H9 (cell line): ENCODE results near the gene HAO1. TPM values are rescaled to one million over a fixed set of nuclear protein-coding genes. Genes with fewer than 3 reads are reported as not detected.

Source experiments
- DNase-seq: peaks from one replicate; pipeline ENCODE4 v3.0.0-alpha.2; 2017
- H2AFZ ChIP-seq: one replicate; pipeline ENCODE4 v1.6.1; 2013; ENCODE audit warnings: mild to moderate bottlenecking, low read length, control low read depth, moderate library complexity
- H2AK5ac ChIP-seq: 2 replicates; pipeline ENCODE4 v1.6.1; 2013; ENCODE audit warnings: low read length, control low read depth, mixed read lengths; ENCODE audit not compliant: insufficient read length
- H2BK120ac ChIP-seq: one replicate; pipeline ENCODE4 v1.6.1; 2013; ENCODE audit warnings: low read depth, mild to moderate bottlenecking, low read length, control low read depth, inconsistent platforms; ENCODE audit not compliant: poor library complexity, severe bottlenecking
- H2BK12ac ChIP-seq: 2 replicates; pipeline ENCODE4 v1.6.1; 2013; ENCODE audit warnings: low read length, control low read depth, mixed read lengths, low read depth; ENCODE audit not compliant: insufficient read length
- H2BK15ac ChIP-seq: 2 replicates; pipeline ENCODE4 v1.6.1; 2013; ENCODE audit warnings: low read depth, low read length, control low read depth
- H2BK20ac ChIP-seq: one replicate; pipeline ENCODE4 v1.6.1; 2013; ENCODE audit warnings: low read depth, mild to moderate bottlenecking, low read length, control low read depth, inconsistent platforms; ENCODE audit not compliant: poor library complexity, severe bottlenecking
- H2BK5ac ChIP-seq: 2 replicates; pipeline ENCODE4 v1.6.1; 2013; ENCODE audit warnings: low read length, control low read depth, mixed read lengths; ENCODE audit not compliant: insufficient read length
- H3K14ac ChIP-seq: 2 replicates; pipeline ENCODE4 v1.6.1; 2013; ENCODE audit warnings: low read length, control low read depth; ENCODE audit not compliant: insufficient read depth
- H3K18ac ChIP-seq: 2 replicates; pipeline ENCODE4 v1.6.1; 2013; ENCODE audit warnings: low read depth, mild to moderate bottlenecking, mixed read lengths, low read length, control low read depth; ENCODE audit not compliant: insufficient read length
- H3K23ac ChIP-seq: 2 replicates; pipeline ENCODE4 v1.6.1; 2013; ENCODE audit warnings: low read length, control low read depth, mixed read lengths, low read depth; ENCODE audit not compliant: insufficient read length
- H3K23me2 ChIP-seq: 2 replicates; pipeline ENCODE4 v1.6.1; 2013; ENCODE audit warnings: low read depth, mild to moderate bottlenecking, mixed read lengths, low read length, control low read depth; ENCODE audit not compliant: insufficient read length, poor library complexity, severe bottlenecking
- H3K27ac ChIP-seq: 2 replicates; pipeline ENCODE4 v1.5.1; 2013; ENCODE audit warnings: low read length, control low read depth, mixed read lengths, low read depth; ENCODE audit not compliant: insufficient read length
- H3K27me3 ChIP-seq: 2 replicates; pipeline ENCODE4 v1.6.1; 2013; ENCODE audit warnings: low read length, control low read depth, inconsistent platforms; ENCODE audit not compliant: insufficient read depth
- H3K4ac ChIP-seq: 2 replicates; pipeline ENCODE4 v1.6.1; 2013; ENCODE audit warnings: low read depth, mild to moderate bottlenecking, control low read depth, inconsistent platforms, low read length, moderate library complexity
- H3K4me1 ChIP-seq: 2 replicates; pipeline ENCODE4 v1.6.1; 2013; ENCODE audit warnings: low read length, control low read depth, inconsistent platforms; ENCODE audit not compliant: insufficient read depth
- H3K4me2 ChIP-seq: 2 replicates; pipeline ENCODE4 v1.6.1; 2013; ENCODE audit warnings: low read length, control low read depth, mixed read lengths; ENCODE audit not compliant: insufficient read length, insufficient read depth
- H3K56ac ChIP-seq: 2 replicates; pipeline ENCODE4 v1.6.1; 2013; ENCODE audit warnings: low read depth, mild to moderate bottlenecking, mixed read lengths, low read length, control low read depth; ENCODE audit not compliant: insufficient read length
- H3K79me1 ChIP-seq: 2 replicates; pipeline ENCODE4 v1.6.1; 2013; ENCODE audit warnings: low read depth, mild to moderate bottlenecking, moderate library complexity, low read length, control low read depth, inconsistent platforms; ENCODE audit not compliant: insufficient read depth, poor library complexity, severe bottlenecking
- H3K79me2 ChIP-seq: 2 replicates; pipeline ENCODE4 v1.6.1; 2013; ENCODE audit warnings: low read length, control low read depth, inconsistent platforms; ENCODE audit not compliant: insufficient read depth
- H3K9ac ChIP-seq: 2 replicates; pipeline ENCODE4 v1.6.1; 2013; ENCODE audit warnings: low read length, control low read depth, mixed read lengths; ENCODE audit not compliant: insufficient read length; ENCODE audit errors: extremely low read depth
- H3K9me3 ChIP-seq: one replicate; pipeline ENCODE4 v1.6.1; 2013; ENCODE audit warnings: low read depth, low read length, inconsistent platforms; ENCODE audit not compliant: control insufficient read depth
- H3T11ph ChIP-seq: one replicate; pipeline ENCODE4 v1.6.1; 2013; ENCODE audit warnings: mild to moderate bottlenecking, low read length, control low read depth, inconsistent platforms
- H4K20me1 ChIP-seq: one replicate; pipeline ENCODE4 v1.6.1; 2013; ENCODE audit not compliant: control insufficient read depth, insufficient read length, insufficient read depth
- H4K5ac ChIP-seq: 2 replicates; pipeline ENCODE4 v1.6.1; 2013; ENCODE audit warnings: low read depth, mild to moderate bottlenecking, mixed read lengths, low read length, control low read depth; ENCODE audit not compliant: insufficient read length
- H4K8ac ChIP-seq: replicated peaks from 2 replicates; pipeline ENCODE4 v1.6.1; 2013; ENCODE audit warnings: low read length, control low read depth, mixed read lengths, low read depth; ENCODE audit not compliant: insufficient read length
- H4K91ac ChIP-seq: 2 replicates; pipeline ENCODE4 v1.6.1; 2013; ENCODE audit warnings: low read depth, mild to moderate bottlenecking, moderate library complexity, mixed read lengths, low read length, control low read depth; ENCODE audit not compliant: insufficient read length
- H3K27ac Mint-ChIP-seq, 3 experiments: 2 replicates in 2 of 3; 3 replicates in 1 of 3; pipeline ENCODE4 v1.8.0; 2020 to 2021; ENCODE audit warnings: mixed read lengths in 3 of 3, mild to moderate bottlenecking in 1 of 3, moderate library complexity in 1 of 3
- H3K27me3 Mint-ChIP-seq: 2 replicates; pipeline ENCODE4 v1.8.0; 2021; ENCODE audit warnings: low read depth, mild to moderate bottlenecking, moderate library complexity, mixed read lengths
- H3K36me3 Mint-ChIP-seq, 3 experiments: 2 replicates in 2 of 3; 3 replicates in 1 of 3; pipeline ENCODE4 v1.8.0; 2020 to 2021; ENCODE audit warnings: low read depth in 3 of 3, mixed read lengths in 3 of 3; ENCODE audit not compliant: insufficient read depth in 1 of 3
- H3K4me1 Mint-ChIP-seq, 2 experiments: 2 replicates each; pipeline ENCODE4 v1.8.0; 2020; ENCODE audit warnings: mixed read lengths in 2 of 2
- H3K4me3 Mint-ChIP-seq, 2 experiments: 2 replicates in 1 of 2; 3 replicates in 1 of 2; pipeline ENCODE4 v1.8.0; 2020 to 2021; ENCODE audit warnings: mild to moderate bottlenecking in 2 of 2, mixed read lengths in 2 of 2, moderate library complexity in 1 of 2
- H3K9me3 Mint-ChIP-seq, 2 experiments: 2 replicates in 1 of 2; 3 replicates in 1 of 2; pipeline ENCODE4 v1.8.0; 2020; ENCODE audit warnings: mild to moderate bottlenecking in 2 of 2, mixed read lengths in 2 of 2, moderate library complexity in 1 of 2
- WGBS: extraction: QIAGEN DNeasy Blood & Tissue Kit; methylation state at CpG from one replicate; pipeline ENCODE4 v1.1.7; 2013; ENCODE audit warnings: missing lambda C conversion rate, low lambda C conversion rate, mixed read lengths; ENCODE audit not compliant: insufficient read length; ENCODE audit errors: extremely low coverage; 5-methylcytosine and 5-hydroxymethylcytosine counted together
- total RNA-seq: library from RNA; stranded (reverse); gene quantifications from 2 replicates; pipeline ENCODE4 v1.2.1, GENCODE V29; 2021
- TF ChIP-seq, protein P1 (sequence below): fragments of 200-600 bp; sonication (generic); conservative IDR thresholded peaks from 3 replicates; pipeline ENCODE4 v1.8.0; 2021; ENCODE audit warnings: antibody characterized with exemption, mild to moderate bottlenecking

HAO1 gene
- total RNA-seq, 1 experiment from 2014 or later = not detected

- no peaks in the 10 kb centered on the region for H4K20me1 ChIP-seq
- no peak overlapping the region for H2BK120ac ChIP-seq
- H4K5ac ChIP-seq = no peak overlapping the region
- no peaks in the 10 kb centered on the region for H3K79me2 ChIP-seq
- Mint-ChIP-seq H3K9me3 (peaks cover 0 to 4% of the 10 kb centered on the region in 2 experiments; a peak in 2 of 5 replicates), H3K4me3 (no peak overlapping the region), H3K27ac (no peak overlapping the region), H3K4me1 (no peaks in the 10 kb centered on the region), H3K36me3 (no peaks in the 10 kb centered on the region), H3K27me3 (no peaks in the 10 kb centered on the region)
- no peak overlapping the region for H2BK20ac ChIP-seq
- no peak overlapping the region for H3T11ph ChIP-seq
- no peak overlapping the region for H3K18ac ChIP-seq
- no peak overlapping the region for H2BK5ac ChIP-seq
- no peaks in the 10 kb centered on the region for H3K27me3 ChIP-seq
- no peak overlapping the region for H3K4me2 ChIP-seq
- no peaks in the 10 kb centered on the region for H3K79me1 ChIP-seq
- TF ChIP-seq, protein P1, sequence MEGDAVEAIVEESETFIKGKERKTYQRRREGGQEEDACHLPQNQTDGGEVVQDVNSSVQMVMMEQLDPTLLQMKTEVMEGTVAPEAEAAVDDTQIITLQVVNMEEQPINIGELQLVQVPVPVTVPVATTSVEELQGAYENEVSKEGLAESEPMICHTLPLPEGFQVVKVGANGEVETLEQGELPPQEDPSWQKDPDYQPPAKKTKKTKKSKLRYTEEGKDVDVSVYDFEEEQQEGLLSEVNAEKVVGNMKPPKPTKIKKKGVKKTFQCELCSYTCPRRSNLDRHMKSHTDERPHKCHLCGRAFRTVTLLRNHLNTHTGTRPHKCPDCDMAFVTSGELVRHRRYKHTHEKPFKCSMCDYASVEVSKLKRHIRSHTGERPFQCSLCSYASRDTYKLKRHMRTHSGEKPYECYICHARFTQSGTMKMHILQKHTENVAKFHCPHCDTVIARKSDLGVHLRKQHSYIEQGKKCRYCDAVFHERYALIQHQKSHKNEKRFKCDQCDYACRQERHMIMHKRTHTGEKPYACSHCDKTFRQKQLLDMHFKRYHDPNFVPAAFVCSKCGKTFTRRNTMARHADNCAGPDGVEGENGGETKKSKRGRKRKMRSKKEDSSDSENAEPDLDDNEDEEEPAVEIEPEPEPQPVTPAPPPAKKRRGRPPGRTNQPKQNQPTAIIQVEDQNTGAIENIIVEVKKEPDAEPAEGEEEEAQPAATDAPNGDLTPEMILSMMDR = no peak
- no peak overlapping the region for H3K9ac ChIP-seq
- H2BK15ac ChIP-seq = no peak overlapping the region
- no peaks in the 10 kb centered on the region for H3K9me3 ChIP-seq
- no peak overlapping the region for H2AFZ ChIP-seq
- H3K56ac ChIP-seq = no peak overlapping the region
- no peak overlapping the region for H2AK5ac ChIP-seq
- no peak for DNase-seq
- no CpG with 5 or more reads among the region's 7 CpGs for WGBS
- H2BK12ac ChIP-seq = no peak overlapping the region
- no peak overlapping the region for H4K8ac ChIP-seq
- no peaks in the 10 kb centered on the region for H3K4me1 ChIP-seq
- H3K23me2 ChIP-seq = no peaks in the 10 kb centered on the region
- H3K23ac ChIP-seq = no peak overlapping the region
- H4K91ac ChIP-seq = no peak overlapping the region
- no peak overlapping the region for H3K27ac ChIP-seq
- H3K4ac ChIP-seq = no peak overlapping the region
- no peak overlapping the region for H3K14ac ChIP-seq
Observed at GRCh38 chr20:7893014-7893730, 47.1 kb downstream of the HAO1 start.
